Chondrocyte (in vitro differentiated cells): ENCODE results near the gene PGC. TPM values are rescaled to one million over a fixed set of nuclear protein-coding genes. Genes with fewer than 3 reads are reported as not detected.

Experiments
- DNase-seq: peaks from one replicate; pipeline ENCODE4 v3.0.0; 2021; ENCODE audit warnings: mixed read lengths, low spot score
- H3K27ac Mint-ChIP-seq: one replicate; pipeline ENCODE4 v1.8.0; 2021; ENCODE audit warnings: mild to moderate bottlenecking, moderate library complexity, mixed read lengths; ENCODE audit not compliant: unreplicated experiment
- H3K27me3 Mint-ChIP-seq: 2 replicates; pipeline ENCODE4 v1.8.0; 2021; ENCODE audit warnings: low read depth, mixed read lengths
- H3K36me3 Mint-ChIP-seq: 2 replicates; pipeline ENCODE4 v1.8.0; 2021; ENCODE audit warnings: low read depth, mixed read lengths
- H3K4me1 Mint-ChIP-seq: 2 replicates; pipeline ENCODE4 v1.8.0; 2021; ENCODE audit warnings: low read depth, mild to moderate bottlenecking, mixed read lengths
- H3K4me3 Mint-ChIP-seq: one replicate; pipeline ENCODE4 v1.8.0; 2021; ENCODE audit warnings: mild to moderate bottlenecking, moderate library complexity, mixed read lengths; ENCODE audit not compliant: unreplicated experiment
- H3K9me3 Mint-ChIP-seq: 2 replicates; pipeline ENCODE4 v1.8.0; 2021; ENCODE audit warnings: low read depth, mixed read lengths
- CTCF ChIP-seq: fragments of 200-600 bp; sonication (generic); IDR thresholded peaks from 2 replicates; pipeline ENCODE4 v1.5.0; 2021; ENCODE audit warnings: antibody characterized with exemption, mild to moderate bottlenecking, moderate library complexity
- total RNA-seq: library from RNA; stranded (reverse); gene quantifications from 3 replicates; pipeline ENCODE4 v1.2.1, GENCODE V29; 2021

PGC gene
- total RNA-seq, 1 donor from 2014 or later: not detected

- Mint-ChIP-seq H3K9me3 (no peaks in the 10 kb centered on the region), H3K4me3 (peak overlapping the region; percentile 51), H3K4me1 (peaks cover 27% of the 10 kb centered on the region), H3K36me3 (no peaks in the 10 kb centered on the region), H3K27me3 (no peaks in the 10 kb centered on the region), H3K27ac (peak overlapping the region; percentile 95)
- DNase-seq: no peak
- peak; percentile 10 for TF ChIP-seq CTCF
Observed at GRCh38 chr6:41723530-41724227, 23.5 kb downstream of the PGC start.

- no peak for DNase-seq
- no peaks in the 10 kb centered on the region for H3K9me3 Mint-ChIP-seq
- no peak overlapping the region for H3K4me3 Mint-ChIP-seq
- H3K27ac Mint-ChIP-seq: peak overlapping the region; percentile 95
- H3K27me3 Mint-ChIP-seq: no peaks in the 10 kb centered on the region
- peaks cover 29% of the 10 kb centered on the region for H3K4me1 Mint-ChIP-seq
- H3K36me3 Mint-ChIP-seq: no peaks in the 10 kb centered on the region
- TF ChIP-seq CTCF: no peak
Observed at GRCh38 chr6:41722969-41723529, 24.1 kb downstream of the PGC start.

- TF ChIP-seq CTCF: no peak
- Mint-ChIP-seq H3K27me3 (no peaks in the 10 kb centered on the region), H3K9me3 (no peaks in the 10 kb centered on the region), H3K4me1 (peaks cover 42% of the 10 kb centered on the region), H3K27ac (no peak overlapping the region), H3K4me3 (no peak overlapping the region), H3K36me3 (no peaks in the 10 kb centered on the region)
- no peak for DNase-seq
Observed at GRCh38 chr6:41721414-41721813, 25.8 kb downstream of the PGC start.

- H3K4me3 Mint-ChIP-seq: no peak overlapping the region
- TF ChIP-seq CTCF: no peak
- peaks cover under 1% of the 10 kb centered on the region for H3K36me3 Mint-ChIP-seq
- H3K27me3 Mint-ChIP-seq: no peaks in the 10 kb centered on the region
- DNase-seq: no peak
- no peak overlapping the region for H3K27ac Mint-ChIP-seq
- H3K9me3 Mint-ChIP-seq: no peaks in the 10 kb centered on the region
- peaks cover 48% of the 10 kb centered on the region for H3K4me1 Mint-ChIP-seq
Observed at GRCh38 chr6:41720783-41721182, 26.4 kb downstream of the PGC start.

- Mint-ChIP-seq H3K4me3 (no peak overlapping the region), H3K9me3 (no peaks in the 10 kb centered on the region), H3K4me1 (peaks cover 50% of the 10 kb centered on the region), H3K27me3 (no peaks in the 10 kb centered on the region), H3K27ac (no peak overlapping the region), H3K36me3 (peaks cover 1% of the 10 kb centered on the region)
- TF ChIP-seq CTCF: no peak
- DNase-seq: no peak
Observed at GRCh38 chr6:41720262-41720620, 27.0 kb downstream of the PGC start.
